Naive thymus-derived CD4-positive, alpha-beta T cell (primary cell): ENCODE results near the gene PTPRM. TPM values are rescaled to one million over a fixed set of nuclear protein-coding genes. Genes with fewer than 3 reads are reported as not detected.

Source experiments
- ATAC-seq: fragments of 150-1000 bp; cut with Tn5 transposase; 2 replicates; pipeline ENCODE4 v1.10.0; 2021; ENCODE audit warnings: mild to moderate bottlenecking, moderate library complexity
- CTCF ChIA-PET: fragments of 350-600 bp; sonication (Branson Sonifier 250); formaldehyde crosslinking; loops from one replicate; lab custom pipeline; 2021; ENCODE audit warnings: antibody characterized with exemption; lab: Charles Lee
- POLR2A ChIA-PET: fragments of 350-600 bp; sonication (Branson Sonifier 250); formaldehyde crosslinking; loops from one replicate; lab custom pipeline; 2021; ENCODE audit warnings: antibody characterized with exemption, inconsistent platforms; lab: Charles Lee
- DNase-seq, 9 donors: peaks; one replicate each; pipeline versions ENCODE4 v3.0.0 to v3.0.0-alpha.2; 2020 to 2022; ENCODE audit warnings: mixed read lengths in 1 of 9
- H3K27ac ChIP-seq: one replicate; pipeline ENCODE4 v1.7.0; 2013; ENCODE audit warnings: mild to moderate bottlenecking, low read depth, low read length, moderate library complexity
- H3K27me3 ChIP-seq, 2 donors: one replicate each; pipeline ENCODE4 v1.7.0; 2013; ENCODE audit warnings: low read length in 2 of 2, mild to moderate bottlenecking in 2 of 2, moderate library complexity in 2 of 2; ENCODE audit not compliant: control insufficient read depth in 2 of 2, insufficient read depth in 2 of 2
- H3K36me3 ChIP-seq, 3 experiments: 1 replicate in 2 of 3; 2 replicates in 1 of 3; pipeline ENCODE4 v1.7.0; 2013; ENCODE audit warnings: low read length in 3 of 3, mild to moderate bottlenecking in 3 of 3, moderate library complexity in 1 of 3; ENCODE audit not compliant: insufficient read depth in 3 of 3, control insufficient read depth in 2 of 3
- H3K4me1 ChIP-seq, 2 donors: one replicate each; pipeline ENCODE4 v1.7.0; 2013; ENCODE audit warnings: low read length in 2 of 2, mild to moderate bottlenecking in 2 of 2, moderate library complexity in 1 of 2; ENCODE audit not compliant: control insufficient read depth in 2 of 2, insufficient read depth in 2 of 2
- H3K4me3 ChIP-seq: 2 replicates; pipeline ENCODE4 v1.7.0; 2013; ENCODE audit warnings: mild to moderate bottlenecking, low read length
- H3K9me3 ChIP-seq, 3 experiments: 1 replicate in 2 of 3; 2 replicates in 1 of 3; pipeline ENCODE4 v1.7.0; 2013; ENCODE audit warnings: low read length in 3 of 3; ENCODE audit not compliant: control insufficient read depth in 2 of 3
- H3K27ac Mint-ChIP-seq, 9 donors: one replicate each; pipeline ENCODE4 v1.8.0; 2020 to 2022; ENCODE audit warnings: mixed read lengths in 9 of 9, mild to moderate bottlenecking in 8 of 9, moderate library complexity in 5 of 9, inconsistent platforms in 2 of 9
- H3K27me3 Mint-ChIP-seq, 5 donors: one replicate each; pipeline ENCODE4 v1.8.0; 2021 to 2022; ENCODE audit warnings: mixed read lengths in 5 of 5, mild to moderate bottlenecking in 1 of 5
- H3K36me3 Mint-ChIP-seq, 5 donors: one replicate each; pipeline ENCODE4 v1.8.0; 2020 to 2022; ENCODE audit warnings: mixed read lengths in 5 of 5, mild to moderate bottlenecking in 3 of 5, inconsistent platforms in 1 of 5
- H3K4me1 Mint-ChIP-seq, 7 donors: one replicate each; pipeline ENCODE4 v1.8.0; 2020 to 2022; ENCODE audit warnings: mixed read lengths in 7 of 7, mild to moderate bottlenecking in 3 of 7, inconsistent platforms in 1 of 7
- H3K4me3 Mint-ChIP-seq, 10 donors: one replicate each; pipeline ENCODE4 v1.8.0; 2020 to 2022; ENCODE audit warnings: mild to moderate bottlenecking in 10 of 10, mixed read lengths in 10 of 10, moderate library complexity in 6 of 10, inconsistent platforms in 2 of 10
- H3K9me3 Mint-ChIP-seq, 11 donors: one replicate each; pipeline ENCODE4 v1.8.0; 2020 to 2022; ENCODE audit warnings: mixed read lengths in 11 of 11, mild to moderate bottlenecking in 4 of 11, inconsistent platforms in 1 of 11, moderate library complexity in 1 of 11
- intact Hi-C, 2 donors: fragments of 100-400 bp; cut with micrococcal nuclease; formaldehyde crosslinking; loops; one replicate each; pipeline ENCODE4 v1.15.1; 2023
- polyA plus RNA-seq, 2 donors: library from polyadenylated mRNA; unstranded; fragments of 300-500 nt; fragmentation: Illumina TruSeq; gene quantifications; one replicate each; pipeline ENCODE4 v1.2.3, GENCODE V29; 2021
- total RNA-seq, 6 experiments: library from RNA in 5 of 6; stranded (reverse) in 5 of 6; gene quantifications; 1 replicate in 5 of 6; 2 replicates in 1 of 6; pipeline ENCODE4 v1.2.3 and lab custom pipeline; 2021 to 2026

PTPRM gene
- total and polyA plus RNA-seq, 7 experiments from 2014 or later: 3.8 to 21.2 (median 8.4) TPM

- Mint-ChIP-seq H3K4me1 (no peaks in the 10 kb centered on the region), H3K4me3 (no peak overlapping the region), H3K27me3 (peaks cover 0 to 3% (median 0%) of the 10 kb centered on the region in 5 donors), H3K9me3 (peaks cover 0 to 2% (median 0%) of the 10 kb centered on the region in 11 donors), H3K27ac (no peak overlapping the region), H3K36me3 (peaks cover 0 to 14% (median 0%) of the 10 kb centered on the region in 5 donors)
- no peaks in the 10 kb centered on the region for H3K9me3 ChIP-seq
- no peak overlapping the region for H3K27ac ChIP-seq
- H3K4me1 ChIP-seq: no peaks in the 10 kb centered on the region
- H3K4me3 ChIP-seq: no peak overlapping the region
- H3K27me3 ChIP-seq: no peaks in the 10 kb centered on the region
- no peaks in the 10 kb centered on the region for H3K36me3 ChIP-seq
- intact Hi-C loops: no loop called here
- ChIA-PET CTCF (no interaction called here), POLR2A (no interaction called here)
- DNase-seq (no peak), ATAC-seq (no peak)
Observed at GRCh38 chr18:8380006-8380405, 812.9 kb downstream of the PTPRM start.

GRCh38 chr18:8380926-8381325 is 813.8 kb downstream of the PTPRM start:
- Mint-ChIP-seq H3K4me3 (no peak overlapping the region), H3K4me1 (no peaks in the 10 kb centered on the region), H3K27ac (no peak overlapping the region), H3K27me3 (no peaks in the 10 kb centered on the region), H3K9me3 (peaks cover 0 to 2% (median 0%) of the 10 kb centered on the region in 11 donors), H3K36me3 (peaks cover 0 to 20% (median under 1%) of the 10 kb centered on the region in 5 donors)
- H3K27me3 ChIP-seq: no peaks in the 10 kb centered on the region
- H3K4me1 ChIP-seq: no peaks in the 10 kb centered on the region
- intact Hi-C loops: no loop called here
- H3K27ac ChIP-seq: no peak overlapping the region
- no peak overlapping the region for H3K4me3 ChIP-seq
- no peak for DNase-seq
- no peaks in the 10 kb centered on the region for H3K36me3 ChIP-seq
- POLR2A ChIA-PET: no interaction called here
- CTCF ChIA-PET: no interaction called here
- no peak for ATAC-seq
- no peaks in the 10 kb centered on the region for H3K9me3 ChIP-seq

GRCh38 chr18:8381821-8382459 is 814.8 kb downstream of the PTPRM start:
- POLR2A ChIA-PET: no interaction called here
- Mint-ChIP-seq H3K27me3 (no peaks in the 10 kb centered on the region), H3K36me3 (peaks cover 0 to 24% (median 4%) of the 10 kb centered on the region in 5 donors), H3K4me1 (no peaks in the 10 kb centered on the region), H3K9me3 (peaks cover 0 to 5% (median 0%) of the 10 kb centered on the region in 11 donors), H3K27ac (no peak overlapping the region), H3K4me3 (no peak overlapping the region)
- Histone ChIP-seq H3K4me3 (no peak overlapping the region), H3K9me3 (no peaks in the 10 kb centered on the region), H3K4me1 (no peaks in the 10 kb centered on the region), H3K36me3 (no peaks in the 10 kb centered on the region), H3K27me3 (no peaks in the 10 kb centered on the region), H3K27ac (no peak overlapping the region)
- CTCF ChIA-PET: no interaction called here
- DNase-seq (no peak), ATAC-seq (no peak)
- intact Hi-C loops: no loop called here

- no peak overlapping the region for H3K27ac ChIP-seq
- H3K27me3 ChIP-seq: no peaks in the 10 kb centered on the region
- Mint-ChIP-seq H3K27me3 (peaks cover 0 to 8% (median 0%) of the 10 kb centered on the region in 5 donors), H3K36me3 (peaks cover 0 to 26% (median 16%) of the 10 kb centered on the region in 5 donors), H3K27ac (no peak overlapping the region), H3K9me3 (peaks cover 0 to 4% (median 0%) of the 10 kb centered on the region in 11 donors), H3K4me1 (no peaks in the 10 kb centered on the region), H3K4me3 (no peak overlapping the region)
- DNase-seq (no peak), ATAC-seq (no peak)
- H3K9me3 ChIP-seq: no peaks in the 10 kb centered on the region
- POLR2A ChIA-PET: no interaction called here
- H3K4me3 ChIP-seq: no peak overlapping the region
- intact Hi-C loops: no loop called here
- H3K36me3 ChIP-seq: no peaks in the 10 kb centered on the region
- H3K4me1 ChIP-seq: no peaks in the 10 kb centered on the region
- CTCF ChIA-PET: no interaction called here
Observed at GRCh38 chr18:8385400-8385799, 818.3 kb downstream of the PTPRM start.

- no peak for ATAC-seq
- CTCF ChIA-PET: no interaction called here
Observed at GRCh38 chr18:8386669-8387380, 819.7 kb downstream of the PTPRM start.

GRCh38 chr18:8389391-8390340 is 822.5 kb downstream of the PTPRM start:
- CTCF ChIA-PET: no interaction called here

More at GRCh38 chr18:8386669-8387380, 819.7 kb downstream of the PTPRM start:
- peaks cover 0 to 26% (median 14%) of the 10 kb centered on the region in 5 donors for H3K36me3 Mint-ChIP-seq
- H3K27me3 Mint-ChIP-seq: peaks cover 0 to 8% (median 0%) of the 10 kb centered on the region in 5 donors
- H3K27me3 ChIP-seq: no peaks in the 10 kb centered on the region
- H3K4me3 ChIP-seq: no peak overlapping the region
- intact Hi-C loops: no loop called here
- POLR2A ChIA-PET: no interaction called here
- no peaks in the 10 kb centered on the region for H3K36me3 ChIP-seq
- DNase-seq: no peak
- H3K27ac ChIP-seq: no peak overlapping the region
- peaks cover 0 to 4% (median 0%) of the 10 kb centered on the region in 11 donors for H3K9me3 Mint-ChIP-seq
- H3K4me1 ChIP-seq: no peaks in the 10 kb centered on the region
- no peaks in the 10 kb centered on the region for H3K9me3 ChIP-seq
- H3K4me1 Mint-ChIP-seq: no peaks in the 10 kb centered on the region
- H3K27ac Mint-ChIP-seq: no peak overlapping the region
- H3K4me3 Mint-ChIP-seq: no peak overlapping the region

More at GRCh38 chr18:8389391-8390340, 822.5 kb downstream of the PTPRM start:
- intact Hi-C loops: no loop called here
- peak overlapping the region in 1 of 9 donors; percentile 14 for H3K27ac Mint-ChIP-seq
- H3K9me3 Mint-ChIP-seq: peaks cover 0 to 4% (median 0%) of the 10 kb centered on the region in 11 donors
- no peak overlapping the region for H3K4me3 Mint-ChIP-seq
- Histone ChIP-seq H3K4me3 (no peak overlapping the region), H3K4me1 (no peaks in the 10 kb centered on the region), H3K36me3 (peaks cover 0 to 2% (median 0%) of the 10 kb centered on the region in 3 experiments), H3K27ac (no peak overlapping the region), H3K9me3 (no peaks in the 10 kb centered on the region), H3K27me3 (no peaks in the 10 kb centered on the region)
- peaks cover 0 to 29% (median 14%) of the 10 kb centered on the region in 5 donors for H3K36me3 Mint-ChIP-seq
- ATAC-seq (no peak), DNase-seq (peak in 1 of 9 donors; percentile 7)
- peaks cover 0 to 8% (median 0%) of the 10 kb centered on the region in 5 donors for H3K27me3 Mint-ChIP-seq
- POLR2A ChIA-PET: no interaction called here
- H3K4me1 Mint-ChIP-seq: no peaks in the 10 kb centered on the region
